Keratinocyte (primary cell): ENCODE results near the gene DELE1. TPM values are rescaled to one million over a fixed set of nuclear protein-coding genes. Genes with fewer than 3 reads are reported as not detected.

Experiments
- DNase-seq: peaks from one replicate; pipeline ENCODE4 v3.0.0-alpha.2; 2011; ENCODE audit warnings: low read depth, missing footprints, low spot score
- FAIRE-seq: peaks from 2 replicates; lab custom pipeline; 2011; peaks lifted over from hg19 to GRCh38; lab: Jason Lieb, UNC
- H2AFZ ChIP-seq: 2 replicates; pipeline ENCODE4 v1.6.0; 2012; ENCODE audit warnings: low read length, control low read depth, inconsistent platforms; ENCODE audit not compliant: control insufficient read depth
- H3K27ac ChIP-seq: 2 replicates; pipeline ENCODE4 v1.5.1; 2011; ENCODE audit warnings: low read length; ENCODE audit not compliant: control insufficient read depth, insufficient read depth
- H3K27me3 ChIP-seq: 3 replicates; pipeline ENCODE4 v1.6.0; 2011; ENCODE audit warnings: low read length; ENCODE audit not compliant: control insufficient read depth, insufficient read depth; ENCODE audit errors: extremely low read depth
- H3K36me3 ChIP-seq, 2 experiments: 2 replicates in 1 of 2; 3 replicates in 1 of 2; pipeline ENCODE4 v1.5.1; 2011; ENCODE audit warnings: low read length in 2 of 2, mild to moderate bottlenecking in 1 of 2; ENCODE audit not compliant: control insufficient read depth in 2 of 2, insufficient read depth in 2 of 2; ENCODE audit errors: extremely low read depth in 1 of 2
- H3K4me1 ChIP-seq: 3 replicates; pipeline ENCODE4 v1.5.1; 2011; ENCODE audit warnings: low read length; ENCODE audit not compliant: control insufficient read depth, insufficient read depth; ENCODE audit errors: extremely low read depth
- H3K4me2 ChIP-seq: 3 replicates; pipeline ENCODE4 v1.6.0; 2011; ENCODE audit warnings: low read depth, low read length; ENCODE audit not compliant: control insufficient read depth, insufficient read depth; ENCODE audit errors: extremely low read depth
- H3K4me3 ChIP-seq, 3 experiments: fragments of 200-600 bp in 1 of 3; sonication (generic) in 1 of 3; 2 replicates in 2 of 3; 3 replicates in 1 of 3; pipeline ENCODE4 v1.5.1; 2011 to 2016; ENCODE audit warnings: low read length in 3 of 3, mild to moderate bottlenecking in 3 of 3, control low read depth in 2 of 3, inconsistent platforms in 1 of 3, low read depth in 1 of 3, mixed read lengths in 1 of 3, mixed run types in 1 of 3, moderate library complexity in 1 of 3; ENCODE audit not compliant: control insufficient read depth in 2 of 3, insufficient read depth in 2 of 3; ENCODE audit errors: extremely low read depth in 1 of 3
- H3K79me2 ChIP-seq: 2 replicates; pipeline ENCODE4 v1.6.0; 2012; ENCODE audit warnings: low read length; ENCODE audit not compliant: control insufficient read depth, insufficient read depth
- H3K9ac ChIP-seq: 3 replicates; pipeline ENCODE4 v1.6.0; 2011; ENCODE audit warnings: low read length; ENCODE audit not compliant: control insufficient read depth, insufficient read depth; ENCODE audit errors: extremely low read depth
- H3K9me1 ChIP-seq: 3 replicates; pipeline ENCODE4 v1.6.0; 2011; ENCODE audit warnings: low read length; ENCODE audit not compliant: control insufficient read depth, insufficient read depth; ENCODE audit errors: extremely low read depth
- H3K9me3 ChIP-seq: 2 replicates; pipeline ENCODE4 v1.5.1; 2012; ENCODE audit warnings: low read depth, low read length; ENCODE audit not compliant: control insufficient read depth
- H4K20me1 ChIP-seq: 3 replicates; pipeline ENCODE4 v1.6.0; 2011; ENCODE audit warnings: low read length; ENCODE audit not compliant: control insufficient read depth, insufficient read depth; ENCODE audit errors: extremely low read depth
- CTCF ChIP-seq, 3 experiments: IDR thresholded peaks in 1 of 3; conservative IDR thresholded peaks in 1 of 3; optimal IDR thresholded peaks in 1 of 3; 2 replicates in 2 of 3; 3 replicates in 1 of 3; pipeline versions ENCODE3 to v1.5.1; 2011; ENCODE audit warnings: low read length in 3 of 3, mild to moderate bottlenecking in 3 of 3, moderate library complexity in 2 of 3, control low read depth in 1 of 3, inconsistent platforms in 1 of 3; ENCODE audit not compliant: insufficient read depth in 2 of 3; ENCODE audit errors: extremely low read depth in 1 of 3
- EZH2 ChIP-seq: IDR thresholded peaks from one replicate; pipeline ENCODE4 v1.6.1; 2012; ENCODE audit warnings: inconsistent platforms, mild to moderate bottlenecking, low read length, moderate library complexity
- dilution Hi-C: fragments of 300-500 bp; cut with MboI; formaldehyde crosslinking; loops from one replicate; pipeline ENCODE4 v1.7.0; 2020; ENCODE audit warnings: low sequenced_read_pairs; ENCODE audit not compliant: extremely low pct_ligation_motif_present
- polyA plus RNA-seq, 5 experiments: library from polyadenylated mRNA; depleted of rRNA in 3 of 5; stranded (reverse) in 3 of 5; stranded (forward) in 1 of 5; unstranded in 1 of 5; fragments of >200 nt; gene quantifications; 1 replicate in 1 of 5; 2 replicates in 3 of 5; 3 replicates in 1 of 5; pipeline versions ENCODE4 v1.2.1 to v1.2.3, GENCODE V29; 2011 to 2012; ENCODE audit warnings: missing spikeins in 2 of 5, low read depth in 1 of 5, low replicate concordance in 1 of 5

Gene DELE1
- polyA plus RNA-seq, 1 donor (not counting 4 experiments of a cell fraction or from before 2014, with no cell fraction given) = 37.5 TPM

- no peaks in the 10 kb centered on the region for H3K36me3 ChIP-seq
- TF ChIP-seq EZH2 (no peak), CTCF (optimal IDR thresholded peaks at IDR 0.05 in 1 of 3, IDR thresholded peaks at IDR 0.05 in 1 of 3, conservative IDR thresholded peaks at IDR 0.05 in 1 of 3; ENCODE audit: extremely low read depth in 1 of 3, insufficient read depth in 2 of 3, low read length in 3 of 3) (peak; percentile 23 to 69 (median 37))
- dilution Hi-C loops = no loop called here
- no peak overlapping the region for H3K9ac ChIP-seq
- FAIRE-seq = no peak
- H3K79me2 ChIP-seq = no peaks in the 10 kb centered on the region
- H3K4me1 ChIP-seq = peaks cover 11% of the 10 kb centered on the region
- H2AFZ ChIP-seq = no peak overlapping the region
- H3K4me2 ChIP-seq = no peak overlapping the region
- no peaks in the 10 kb centered on the region for H3K9me3 ChIP-seq
- no peaks in the 10 kb centered on the region for H3K27me3 ChIP-seq
- H3K9me1 ChIP-seq = no peaks in the 10 kb centered on the region
- no peak overlapping the region for H3K27ac ChIP-seq
- H4K20me1 ChIP-seq = no peaks in the 10 kb centered on the region
- H3K4me3 ChIP-seq = no peak overlapping the region
- no peak for DNase-seq
Measured at GRCh38 chr5:141960018-141960417, 36.3 kb downstream of the DELE1 start.

GRCh38 chr5:141960449-141961323 lies 37.0 kb downstream of the DELE1 start:
- Histone ChIP-seq H4K20me1 (no peaks in the 10 kb centered on the region), H3K4me1 (peaks cover 11% of the 10 kb centered on the region), H3K27ac (no peak overlapping the region), H2AFZ (peak overlapping the region; percentile 32), H3K9ac (no peak overlapping the region), H3K9me1 (no peaks in the 10 kb centered on the region), H3K9me3 (no peaks in the 10 kb centered on the region), H3K4me3 (no peak overlapping the region), H3K27me3 (no peaks in the 10 kb centered on the region), H3K4me2 (no peak overlapping the region), H3K36me3 (no peaks in the 10 kb centered on the region), H3K79me2 (no peaks in the 10 kb centered on the region)
- FAIRE-seq (peak; percentile 68), DNase-seq (no peak)
- TF ChIP-seq EZH2 (no peak), CTCF (optimal IDR thresholded peaks at IDR 0.05 in 1 of 3, IDR thresholded peaks at IDR 0.05 in 1 of 3, conservative IDR thresholded peaks at IDR 0.05 in 1 of 3; ENCODE audit: extremely low read depth in 1 of 3, insufficient read depth in 2 of 3, low read length in 3 of 3) (peak; percentile 81 to 84 (median 83))
- dilution Hi-C loops = no loop called here
